SKM-1 (cell line): ENCODE measurements around the gene CLEC17A.
"Not testable (repeated sequence)": the region's sequence is repeated elsewhere in the genome, so short reads cannot be mapped to it uniquely, and the experiment has no call there.

Source experiments
- DNase-seq: peaks from one replicate; lab custom pipeline; 2025; ENCODE audit not compliant: unreplicated experiment; lab: John Stamatoyannopoulos, UW

CLEC17A gene

DNA sequence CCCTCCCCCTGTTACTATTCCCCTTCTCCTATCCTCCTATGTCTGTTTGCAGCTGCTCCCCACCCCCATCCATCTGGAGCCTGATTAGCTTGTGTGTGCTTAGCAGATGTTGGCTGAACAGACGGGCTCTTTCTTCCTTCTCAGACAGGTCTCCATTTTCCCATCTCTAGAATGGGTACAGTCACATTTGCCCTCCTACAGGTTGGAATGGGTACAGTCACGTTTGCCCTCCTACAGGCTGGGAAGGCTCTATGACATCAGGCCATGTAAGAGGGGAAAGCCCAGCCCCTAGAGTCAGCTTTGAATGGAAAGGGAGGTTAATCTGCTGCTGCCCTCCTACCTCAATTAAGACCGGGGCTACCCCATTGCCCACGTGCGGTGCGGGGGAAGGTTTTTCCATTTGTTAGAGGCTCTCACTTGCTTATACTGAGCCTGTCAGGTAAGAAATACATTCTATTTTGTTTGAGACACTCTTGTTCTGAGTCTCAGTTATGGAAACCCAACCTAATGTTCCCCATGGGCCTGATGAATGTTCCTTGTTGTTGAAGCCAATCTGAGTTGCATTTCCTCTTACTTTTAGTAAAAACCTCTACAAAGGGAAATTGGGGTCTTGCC, 2.2 kb upstream of the CLEC17A start:
- DNase-seq: no peak

DNA sequence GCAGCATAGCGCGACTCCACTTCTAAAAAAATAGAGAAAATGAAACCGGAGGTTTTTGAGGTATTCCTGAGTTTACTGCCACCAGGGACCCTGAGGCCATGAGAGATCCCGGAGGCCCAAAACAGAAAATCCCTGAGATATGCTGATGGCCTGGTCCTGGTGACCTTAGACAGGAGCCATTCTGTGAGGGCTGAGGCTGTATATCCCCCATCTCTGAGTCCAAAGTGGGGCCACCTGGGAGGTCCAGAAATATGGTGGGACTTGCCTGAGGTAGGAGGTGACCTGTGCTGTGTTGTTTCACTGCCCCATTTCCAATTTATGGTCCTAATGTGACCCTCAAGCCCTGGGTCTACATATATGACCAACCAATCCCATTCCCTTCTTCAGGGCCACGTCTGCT, 1.5 kb downstream of the CLEC17A start:
- DNase-seq: not testable (repeated sequence)

DNA sequence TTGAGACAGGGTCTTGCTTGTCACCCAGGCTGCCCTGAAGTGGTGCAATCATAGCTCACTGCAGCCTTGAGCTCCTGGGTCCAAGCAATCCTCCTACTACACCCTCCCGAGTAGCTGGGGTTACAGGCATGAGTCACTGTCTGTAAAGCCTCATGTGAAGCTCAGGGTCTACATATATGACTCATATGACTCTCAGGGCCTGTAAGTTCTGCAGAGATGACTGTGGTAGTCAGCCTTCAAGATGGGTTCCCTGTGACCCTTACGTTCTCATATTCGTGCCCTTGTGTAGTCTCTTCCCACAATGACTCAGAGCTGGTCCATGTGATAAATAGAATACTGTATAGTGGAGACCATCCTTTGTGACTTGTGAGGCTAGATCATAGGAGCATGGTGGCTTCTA, 2.3 kb downstream of the CLEC17A start:
- DNase-seq: not testable (repeated sequence)

DNA sequence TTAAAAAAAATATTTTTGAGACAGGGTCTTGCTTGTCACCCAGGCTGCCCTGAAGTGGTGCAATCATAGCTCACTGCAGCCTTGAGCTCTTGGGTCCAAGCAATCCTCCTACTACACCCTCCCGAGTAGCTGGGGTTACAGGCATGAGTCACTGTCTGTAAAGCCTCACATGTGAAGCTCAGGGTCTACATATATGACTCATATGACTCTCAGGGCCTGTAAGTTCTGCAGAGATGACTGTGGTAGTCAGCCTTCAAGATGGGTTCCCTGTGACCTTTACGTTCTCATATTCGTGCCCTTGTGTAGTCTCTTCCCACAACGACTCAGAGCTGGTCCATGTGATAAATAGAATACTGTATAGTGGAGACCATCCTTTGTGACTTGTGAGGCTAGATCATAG, 6.5 kb downstream of the CLEC17A start:
- not testable (repeated sequence) for DNase-seq

DNA sequence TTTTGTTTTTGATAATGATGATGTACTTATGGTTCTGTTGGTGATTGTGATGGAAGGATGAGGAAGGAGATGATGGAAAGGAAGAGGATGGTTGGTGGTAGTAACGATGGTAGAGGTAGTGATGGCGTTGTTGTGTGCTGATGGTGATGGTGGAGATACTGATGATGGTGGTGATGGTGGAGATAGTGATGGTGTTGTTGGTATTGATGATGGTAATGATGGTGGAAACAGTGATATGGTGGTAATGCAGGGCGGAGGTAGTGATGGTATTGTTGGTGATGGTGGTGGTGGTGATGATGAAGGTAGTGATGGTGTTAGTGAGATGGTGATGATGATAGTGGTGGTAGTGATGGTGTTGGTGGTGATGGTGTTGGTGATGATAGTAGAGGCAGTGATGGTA, 12.7 kb downstream of the CLEC17A start:
- DNase-seq: no peak

DNA sequence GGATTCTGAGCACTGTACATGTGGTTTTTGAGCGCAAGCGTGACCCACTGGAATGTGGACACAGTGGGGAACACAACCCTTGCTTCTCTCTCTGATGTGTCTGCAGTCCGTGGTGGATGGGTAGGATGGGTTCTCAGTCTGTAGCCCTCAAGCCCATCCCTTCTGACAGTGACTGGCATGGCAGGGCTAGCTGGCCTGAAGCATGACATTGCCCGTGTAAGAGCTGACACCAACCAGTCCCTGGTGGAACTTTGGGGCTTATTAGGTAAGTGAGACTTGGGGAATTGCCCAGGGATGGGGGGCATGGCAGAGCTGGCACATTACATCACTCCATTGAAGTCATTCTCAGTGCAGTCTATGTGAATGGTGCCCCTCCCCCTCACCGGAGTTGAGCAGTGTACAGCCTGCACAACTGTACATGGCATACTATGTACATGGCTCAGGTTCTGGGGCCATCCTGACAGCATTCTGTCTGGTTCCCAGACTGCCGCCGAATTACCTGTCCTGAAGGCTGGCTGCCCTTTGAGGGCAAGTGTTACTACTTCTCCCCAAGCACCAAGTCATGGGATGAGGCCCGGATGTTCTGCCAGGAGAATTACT, 16.8 kb downstream of the CLEC17A start:
- no peak for DNase-seq

DNA sequence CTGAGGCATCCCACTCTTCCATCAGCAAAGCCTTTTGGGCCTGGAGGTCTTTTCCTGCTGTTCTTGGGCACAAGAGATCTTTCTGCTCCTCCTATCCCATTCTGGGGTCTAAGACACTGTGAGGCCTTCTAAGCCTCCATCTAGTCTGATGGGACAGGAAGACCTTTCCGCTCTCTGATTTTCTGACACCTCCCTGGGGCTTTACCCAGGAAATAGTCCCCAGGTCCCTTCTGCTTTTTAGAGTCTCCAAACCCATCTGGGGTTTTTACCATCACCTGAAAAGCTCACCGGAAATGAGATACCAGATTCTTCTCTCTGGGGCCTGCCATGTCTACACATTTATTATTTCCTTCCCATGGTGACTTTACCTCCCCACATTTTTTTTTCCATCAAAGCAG, 21.1 kb downstream of the CLEC17A start:
- DNase-seq: no peak

DNA sequence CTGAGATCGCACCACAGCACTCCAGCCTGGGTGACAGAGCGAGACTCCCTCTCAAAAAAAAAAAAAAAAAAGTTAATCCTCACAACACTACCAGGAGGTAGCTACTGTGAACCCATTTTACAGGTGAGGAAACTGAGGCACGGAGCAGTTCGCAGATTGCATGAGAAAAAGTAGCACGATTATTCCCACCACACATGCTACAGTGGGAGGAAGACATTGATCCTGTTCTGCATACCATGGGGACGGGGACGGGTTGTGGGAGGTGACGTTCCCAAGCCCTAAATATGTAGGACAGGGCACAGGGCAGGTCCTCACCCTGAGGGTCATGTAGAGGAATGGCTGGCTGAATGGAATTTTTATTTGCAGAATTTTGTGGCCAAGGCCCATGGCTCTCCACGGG, 23.7 kb downstream of the CLEC17A start:
- no peak for DNase-seq

DNA sequence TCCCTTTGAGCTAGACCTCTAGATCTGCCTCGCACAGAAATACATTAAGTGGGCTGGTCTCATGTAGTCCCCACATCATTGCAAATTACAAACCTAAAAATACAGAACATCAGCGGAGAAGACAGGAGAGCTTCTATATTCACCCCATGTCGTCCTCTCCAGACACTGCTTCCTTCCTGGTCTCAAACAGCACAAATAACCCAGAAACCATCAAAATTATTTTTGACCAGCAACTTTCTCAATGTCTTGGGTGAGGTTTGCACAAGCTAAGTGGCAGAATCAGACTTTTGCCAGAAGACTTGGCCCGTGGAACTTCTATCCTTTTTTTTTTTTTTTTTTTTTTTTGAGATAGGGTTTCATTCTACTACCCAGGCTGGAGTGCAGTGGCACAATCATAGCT, 28.2 kb downstream of the CLEC17A start:
- peak; percentile 42 for DNase-seq

DNA sequence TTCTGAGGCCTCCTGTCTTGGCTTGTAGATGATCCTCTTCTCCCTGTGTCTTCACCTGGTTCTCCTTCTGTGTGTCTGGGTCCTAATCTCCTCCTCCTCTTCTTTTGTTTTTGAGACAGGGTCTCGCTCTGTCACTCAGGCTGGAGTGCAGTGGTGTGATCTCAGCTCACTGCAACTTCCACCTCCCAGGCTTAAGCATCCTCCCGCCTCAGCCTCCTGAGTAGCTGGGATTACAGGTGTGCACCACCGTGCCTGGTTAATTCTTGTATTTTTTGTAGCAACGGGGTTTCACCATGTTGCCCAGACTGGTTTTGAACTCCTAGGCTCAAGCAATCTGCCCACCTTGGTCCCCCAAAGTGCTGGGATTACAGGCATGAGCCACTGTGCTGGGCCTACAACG, 29.4 kb downstream of the CLEC17A start:
- not testable (repeated sequence) for DNase-seq

DNA sequence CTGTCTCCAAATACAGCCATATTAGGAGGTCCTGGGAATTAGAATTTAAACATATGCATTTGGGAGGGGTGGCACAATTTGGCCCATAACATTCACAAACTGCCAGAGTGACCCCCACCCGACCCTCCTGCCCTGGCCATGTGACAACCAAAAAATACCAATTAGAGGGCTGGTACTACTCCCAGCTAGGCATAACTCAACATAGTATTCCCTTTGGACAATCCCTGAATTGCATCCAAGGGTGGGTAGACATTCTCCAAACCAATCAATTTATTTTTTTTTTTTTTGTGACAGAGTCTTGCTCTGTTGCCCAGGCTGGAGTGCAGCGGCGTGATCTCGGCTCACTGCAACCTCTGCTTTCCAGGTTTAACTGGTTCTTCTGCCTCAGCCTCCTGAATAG, 29.8 kb downstream of the CLEC17A start:
- no peak for DNase-seq

DNA sequence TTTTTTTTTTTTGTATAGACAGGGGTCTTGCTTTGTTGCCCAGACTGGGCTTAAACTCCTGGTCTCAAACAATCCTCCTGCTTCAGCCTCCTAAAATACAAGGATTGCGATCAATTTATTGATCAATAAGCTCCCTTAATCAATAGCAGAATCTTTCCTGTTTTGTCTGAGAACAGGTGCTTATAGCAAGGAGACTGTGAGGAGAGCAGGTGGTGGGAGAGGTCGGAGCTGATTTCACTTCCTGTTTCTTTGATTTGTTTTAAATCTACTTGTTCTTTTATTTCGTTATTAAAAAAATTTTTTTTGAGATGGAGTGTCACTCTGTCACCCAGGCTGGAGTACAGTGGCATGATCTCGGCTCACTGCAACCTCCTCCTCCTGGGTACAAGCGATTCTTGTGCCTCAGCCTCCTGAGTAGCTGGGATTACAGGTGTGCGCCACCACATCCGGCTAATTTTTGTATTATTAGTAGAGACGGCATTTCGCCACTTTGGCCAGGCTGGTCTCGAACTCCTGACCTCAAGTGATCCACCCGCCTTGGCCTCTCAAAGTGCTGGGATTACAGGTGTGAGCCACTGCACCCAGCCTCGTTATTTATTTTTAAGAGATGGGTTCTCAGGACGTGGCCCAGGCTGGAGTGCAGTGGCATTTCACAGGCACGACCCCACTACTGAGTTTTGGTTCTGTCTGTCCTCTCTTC, 30.7 kb downstream of the CLEC17A start:
- not testable (repeated sequence) for DNase-seq

DNA sequence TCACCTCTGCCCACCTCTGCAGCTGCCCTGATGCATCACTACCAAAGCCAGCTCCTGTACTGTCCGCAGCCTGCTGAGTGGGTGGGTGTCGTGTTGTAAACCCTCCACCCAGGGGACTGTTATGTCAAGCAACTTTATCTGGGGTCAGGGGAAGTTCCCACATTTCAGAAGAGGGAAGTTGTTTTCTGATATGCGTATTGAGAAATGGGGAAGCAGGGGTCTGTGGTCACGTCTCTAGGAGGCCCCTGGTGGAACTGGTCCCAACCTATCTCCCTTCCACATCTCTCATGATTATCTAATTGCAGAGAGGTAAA, 31.2 kb downstream of the CLEC17A start:
- DNase-seq: peak; percentile 93

DNA sequence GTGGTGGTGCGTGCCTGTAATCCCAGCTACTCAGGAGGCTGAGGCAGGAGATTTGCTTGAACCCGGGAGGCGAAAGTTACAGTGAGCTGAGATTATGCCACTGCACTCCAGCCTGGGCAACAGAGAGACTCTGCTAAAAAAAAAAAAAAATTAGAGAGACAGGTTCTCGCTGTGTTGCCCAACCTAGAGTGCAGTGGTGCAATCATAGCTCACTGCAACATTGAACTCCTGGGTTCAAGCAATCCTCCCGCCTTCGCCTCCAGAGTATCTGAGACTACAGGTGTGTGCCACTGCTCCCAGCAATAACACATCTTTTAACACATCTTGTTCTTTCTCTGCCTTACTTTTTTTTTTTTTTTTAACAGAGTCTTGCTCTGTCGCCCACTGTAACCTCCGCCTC, 32.7 kb downstream of the CLEC17A start:
- DNase-seq: peak; percentile 10

DNA sequence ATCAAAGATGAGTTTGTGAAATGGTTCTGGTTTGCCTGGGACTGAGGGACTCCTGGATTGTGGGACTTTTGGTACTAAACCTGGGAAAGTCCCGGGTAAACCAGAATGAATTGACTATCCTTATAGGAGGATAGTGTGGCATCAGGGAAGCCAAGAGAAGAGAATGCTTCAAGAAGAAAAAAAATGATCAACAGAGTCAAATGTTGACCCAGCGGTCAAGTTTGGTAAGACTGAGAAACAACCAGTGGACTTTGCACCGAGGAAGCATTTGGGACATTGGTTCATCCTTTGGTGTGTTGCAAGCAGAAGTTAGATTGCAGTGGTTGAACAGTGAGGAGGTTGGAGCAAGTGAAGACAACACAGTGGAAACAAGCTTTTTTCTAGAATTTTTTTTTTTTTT, 33.5 kb downstream of the CLEC17A start:
- peak; percentile 85 for DNase-seq

DNA sequence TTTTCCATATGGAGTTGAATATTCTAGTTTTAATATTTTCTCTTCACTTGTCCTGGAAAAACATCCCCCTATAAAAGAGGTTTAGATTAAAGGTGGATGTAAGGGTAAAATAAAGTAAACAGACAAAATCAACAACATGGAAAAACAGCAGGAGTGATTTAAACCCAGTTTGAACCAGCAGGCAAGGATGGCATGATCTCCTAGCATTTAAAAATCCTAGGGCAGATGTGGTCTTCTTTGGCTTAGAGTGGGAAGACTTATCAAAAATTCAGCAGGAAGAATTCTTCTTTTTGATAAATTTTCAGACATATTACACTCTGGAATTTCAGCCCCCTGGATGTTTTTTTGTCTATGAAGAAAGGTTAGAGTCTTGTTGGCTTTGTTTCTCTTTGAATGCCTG, 36.5 kb downstream of the CLEC17A start:
- DNase-seq: no peak

DNA sequence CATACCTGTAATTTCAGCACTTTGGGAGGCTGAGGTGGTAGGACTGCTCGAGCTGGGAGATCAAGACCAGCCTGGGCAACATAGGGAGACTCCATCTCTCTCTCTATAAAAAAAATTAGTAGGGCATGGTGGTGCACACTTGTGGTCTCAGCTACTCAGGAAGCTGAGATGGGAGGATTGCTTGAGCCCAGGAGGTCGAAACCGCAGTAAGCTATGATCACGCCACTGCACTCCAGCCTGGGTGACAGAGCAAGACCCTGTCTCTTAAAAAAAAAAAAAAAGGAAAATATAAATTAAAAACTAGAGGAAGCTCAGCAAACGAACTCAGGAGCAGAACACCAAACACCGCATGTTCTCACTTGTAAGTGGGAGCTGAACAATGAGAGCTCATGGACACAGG, 41.6 kb downstream of the CLEC17A start:
- DNase-seq: not testable (repeated sequence)

DNA sequence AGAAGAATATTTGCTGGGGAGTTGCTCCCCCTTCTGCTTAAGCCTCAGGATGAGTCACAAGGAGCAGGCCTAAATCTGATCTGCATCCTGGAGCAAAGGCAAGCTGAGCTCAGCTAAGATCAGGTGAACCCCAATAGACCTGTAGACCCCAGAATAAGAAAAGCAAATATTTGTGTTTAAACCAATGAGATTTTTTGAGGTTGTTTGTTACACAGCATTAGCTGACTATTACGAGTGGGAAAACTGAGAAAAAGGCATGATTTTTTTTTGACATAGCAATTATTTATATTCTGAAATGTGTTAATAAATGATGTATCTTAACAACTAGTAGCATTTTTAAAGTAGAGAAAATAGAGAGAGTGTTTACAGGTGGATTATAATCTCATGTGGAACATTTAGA, 46.7 kb downstream of the CLEC17A start:
- DNase-seq: no peak

DNA sequence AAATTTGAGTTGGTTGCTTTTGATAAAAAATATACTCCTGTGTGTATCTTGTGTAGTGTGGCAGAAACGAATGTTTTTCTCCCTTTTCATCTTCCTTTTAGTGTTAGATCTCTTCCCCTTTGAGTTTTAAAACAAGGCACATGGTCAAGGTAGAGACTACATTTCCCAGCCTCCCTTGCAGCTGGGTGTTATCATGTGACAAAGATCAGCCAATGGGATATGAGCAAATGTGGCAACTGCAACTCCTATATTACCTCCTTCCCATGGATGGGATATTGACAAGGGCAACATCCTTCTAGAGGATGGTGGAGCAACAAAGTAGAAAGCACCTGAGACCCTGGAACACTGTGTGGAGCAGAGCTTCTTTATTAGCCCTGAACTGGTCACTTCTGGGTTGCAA, 49.4 kb downstream of the CLEC17A start:
- DNase-seq: peak; percentile 54

DNA sequence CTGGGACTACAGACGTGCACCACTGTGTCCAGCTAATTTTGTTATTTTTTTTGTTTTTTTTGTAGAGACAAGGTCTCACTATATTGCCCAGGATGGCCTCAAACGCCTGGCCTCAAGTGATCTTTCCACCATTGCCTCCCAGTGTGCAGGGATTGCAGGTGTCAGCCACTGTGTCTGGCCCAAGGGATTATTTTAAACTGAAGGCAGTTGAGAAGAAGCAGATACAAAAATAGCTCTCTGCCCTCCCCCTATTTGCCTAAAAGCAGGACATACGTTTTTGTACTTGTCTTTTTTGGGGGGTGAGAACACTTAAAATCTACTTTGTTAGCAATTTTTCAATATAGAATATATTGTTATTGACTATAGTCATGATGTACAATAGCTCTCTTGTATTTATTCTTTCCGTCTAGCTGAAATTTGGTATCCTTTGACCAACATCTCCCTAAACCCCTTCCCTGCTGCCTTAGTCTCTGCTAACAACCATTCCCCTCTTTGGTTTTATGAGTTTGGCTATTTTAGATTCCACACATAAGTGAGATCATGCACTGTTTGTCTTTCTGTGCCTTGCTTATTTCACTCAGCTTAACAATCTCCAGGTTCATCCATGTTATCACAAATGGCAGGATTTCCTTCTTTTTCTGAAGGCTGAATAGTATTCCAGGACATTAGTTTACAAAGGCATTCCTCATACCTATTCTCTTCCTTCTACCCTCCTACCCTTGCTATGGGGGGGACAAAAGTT, 56.8 kb downstream of the CLEC17A start:
- DNase-seq: no peak

DNA sequence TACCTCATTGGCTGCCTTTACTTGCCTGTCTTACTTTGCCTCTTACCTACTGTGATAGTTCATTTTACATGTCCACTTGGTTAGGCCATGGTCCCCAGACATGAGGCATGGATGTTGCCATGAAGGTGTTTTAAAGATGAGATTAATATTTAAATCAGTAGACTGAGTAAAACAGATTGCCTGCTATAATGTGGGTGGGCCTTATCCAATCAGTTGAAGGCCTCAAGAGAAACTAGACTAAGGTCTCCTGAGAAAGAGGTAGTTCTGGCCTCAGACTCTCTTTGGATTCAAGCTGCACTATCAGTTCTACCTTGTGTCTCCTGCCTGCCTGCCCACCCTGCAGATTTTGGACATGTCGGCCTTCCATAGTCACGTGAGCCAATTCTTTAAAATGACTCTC, 65.6 kb downstream of the CLEC17A start:
- no peak for DNase-seq

DNA sequence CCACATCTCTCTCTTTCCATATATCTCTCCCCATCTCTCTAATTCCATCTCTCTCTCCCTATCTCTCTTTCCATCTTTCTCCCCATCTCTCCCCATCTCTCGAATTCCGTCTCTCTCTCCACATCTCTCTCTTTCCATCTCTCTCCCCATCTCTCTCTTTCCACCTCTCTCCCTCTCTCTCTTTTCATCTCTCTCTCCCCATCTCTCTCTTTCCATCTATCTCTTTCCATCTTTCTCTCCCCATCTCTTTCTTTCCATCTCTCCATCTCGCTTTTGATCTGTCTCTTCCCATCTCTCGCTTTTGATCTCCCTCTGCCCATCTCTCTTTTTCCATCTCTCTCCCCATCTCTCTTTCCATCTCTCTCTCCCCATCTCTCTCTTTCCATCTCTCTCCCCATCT, 66.1 kb downstream of the CLEC17A start:
- no peak for DNase-seq
